Measurements from ENCODE around the gene IRF2BP2. TPM values are rescaled to one million over a fixed set of nuclear protein-coding genes. Genes with fewer than 3 reads are reported as not detected.

The IRF2BP2 gene
- total RNA-seq, 4 donors from 2014 or later: 39.4 to 67.1 (median 40.0) TPM

- no peak for ATAC-seq (ENCODE audit: low FRiP score)
- no peak for DNase-seq (ENCODE audit: low spot score)
- TF ChIP-seq CTCF (IDR thresholded peaks at IDR 0.05): no peak
Measured at GRCh38 chr1:234655328-234656069, 45.5 kb upstream of the IRF2BP2 start.

GRCh38 chr1:234654002-234654733 is 44.2 kb upstream of the IRF2BP2 start:
- TF ChIP-seq CTCF (IDR thresholded peaks at IDR 0.05): no peak
- no peak for DNase-seq (ENCODE audit: low spot score)
- no peak for ATAC-seq (ENCODE audit: low FRiP score)

GRCh38 chr1:234649432-234650081 is 39.6 kb upstream of the IRF2BP2 start:
- TF ChIP-seq CTCF (IDR thresholded peaks at IDR 0.05): no peak
- ATAC-seq (ENCODE audit: low FRiP score) (no peak), DNase-seq (ENCODE audit: low spot score) (no peak)

- no peak for TF ChIP-seq CTCF (IDR thresholded peaks at IDR 0.05)
- DNase-seq (ENCODE audit: low spot score): no peak
- peak; percentile 65 for ATAC-seq (ENCODE audit: low FRiP score)
Measured at GRCh38 chr1:234647758-234648157, 37.8 kb upstream of the IRF2BP2 start.

GRCh38 chr1:234647245-234647644 is 37.3 kb upstream of the IRF2BP2 start:
- ATAC-seq (ENCODE audit: low FRiP score) (no peak), DNase-seq (ENCODE audit: low spot score) (no peak)
- TF ChIP-seq CTCF (IDR thresholded peaks at IDR 0.05): no peak

GRCh38 chr1:234645964-234646363 is 36.0 kb upstream of the IRF2BP2 start:
- ATAC-seq (ENCODE audit: low FRiP score): no peak
- TF ChIP-seq CTCF (IDR thresholded peaks at IDR 0.05): no peak
- DNase-seq (ENCODE audit: low spot score): no peak

Measured in omental fat pad (tissue), 4 donors.